Glutamatergic neuron (in vitro differentiated cells): ENCODE results near the gene SGCA. TPM values are rescaled to one million over a fixed set of nuclear protein-coding genes. Genes with fewer than 3 reads are reported as not detected.

Experiments
- DNase-seq: peaks from one replicate; pipeline ENCODE4 v3.0.0; 2022
- H3K27ac Mint-ChIP-seq: one replicate; pipeline ENCODE4 v1.8.0; 2020; ENCODE audit warnings: mild to moderate bottlenecking, mixed read lengths, inconsistent platforms; ENCODE audit not compliant: unreplicated experiment
- H3K27me3 Mint-ChIP-seq: one replicate; pipeline ENCODE4 v1.8.0; 2020; ENCODE audit warnings: mild to moderate bottlenecking, moderate library complexity, mixed read lengths, inconsistent platforms; ENCODE audit not compliant: unreplicated experiment
- H3K36me3 Mint-ChIP-seq: one replicate; pipeline ENCODE4 v1.8.0; 2020; ENCODE audit warnings: mild to moderate bottlenecking, mixed read lengths, inconsistent platforms; ENCODE audit not compliant: unreplicated experiment
- H3K4me1 Mint-ChIP-seq: one replicate; pipeline ENCODE4 v1.8.0; 2020; ENCODE audit warnings: mild to moderate bottlenecking, low read depth, mixed read lengths, inconsistent platforms; ENCODE audit not compliant: unreplicated experiment
- H3K4me3 Mint-ChIP-seq: one replicate; pipeline ENCODE4 v1.8.0; 2020; ENCODE audit warnings: mild to moderate bottlenecking, mixed read lengths, inconsistent platforms; ENCODE audit not compliant: unreplicated experiment
- H3K9me3 Mint-ChIP-seq: one replicate; pipeline ENCODE4 v1.8.0; 2020; ENCODE audit warnings: mild to moderate bottlenecking, moderate library complexity, mixed read lengths, inconsistent platforms; ENCODE audit not compliant: unreplicated experiment
- total RNA-seq: library from RNA; stranded (reverse); fragmentation: NEBNext Ultra II Directional; extraction: Animal tissue kit (Norgen Biotek cat#: 25700); gene quantifications from one replicate; pipeline ENCODE4 v1.2.1, GENCODE V29; 2021; ENCODE audit not compliant: unreplicated experiment
- TF ChIP-seq, protein P1 (sequence below): fragments of 200-600 bp; sonication (generic); IDR thresholded peaks from one replicate; pipeline ENCODE4 v1.5.0; 2021; ENCODE audit not compliant: partially characterized antibody, unreplicated experiment

Gene SGCA
- total RNA-seq, 1 donor from 2014 or later: 1.3 TPM

DNA sequence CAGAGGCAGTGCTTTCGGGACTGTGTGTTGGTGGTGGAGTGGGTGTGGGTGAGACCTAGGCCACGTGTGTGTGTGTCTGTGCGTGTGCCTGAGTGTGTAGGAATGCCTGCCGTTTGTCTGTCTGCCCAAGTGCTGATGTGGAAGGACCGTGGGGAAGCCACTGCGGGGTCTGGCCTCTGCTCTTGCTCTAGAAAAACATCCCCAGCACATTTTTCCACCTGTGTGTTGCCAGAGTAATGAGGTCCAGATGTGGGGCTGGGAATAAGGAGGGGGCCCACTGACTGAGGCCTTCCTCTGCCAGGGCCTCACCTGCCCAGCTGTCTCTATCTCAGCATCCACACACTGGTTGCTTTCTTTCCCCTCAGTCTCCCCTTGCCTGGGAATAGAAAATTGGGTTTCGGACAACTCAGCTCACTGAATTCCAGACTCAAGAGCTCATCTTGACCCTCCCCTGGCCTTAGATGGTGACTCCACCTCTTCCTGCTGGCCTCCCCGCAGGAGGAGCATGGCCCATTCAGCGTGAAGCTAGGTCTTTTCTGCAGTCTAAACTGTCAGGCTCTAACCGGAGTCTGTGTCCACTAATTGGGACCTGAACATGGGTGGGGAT, 7.6 kb downstream of the SGCA start:
- DNase-seq: no peak

DNA sequence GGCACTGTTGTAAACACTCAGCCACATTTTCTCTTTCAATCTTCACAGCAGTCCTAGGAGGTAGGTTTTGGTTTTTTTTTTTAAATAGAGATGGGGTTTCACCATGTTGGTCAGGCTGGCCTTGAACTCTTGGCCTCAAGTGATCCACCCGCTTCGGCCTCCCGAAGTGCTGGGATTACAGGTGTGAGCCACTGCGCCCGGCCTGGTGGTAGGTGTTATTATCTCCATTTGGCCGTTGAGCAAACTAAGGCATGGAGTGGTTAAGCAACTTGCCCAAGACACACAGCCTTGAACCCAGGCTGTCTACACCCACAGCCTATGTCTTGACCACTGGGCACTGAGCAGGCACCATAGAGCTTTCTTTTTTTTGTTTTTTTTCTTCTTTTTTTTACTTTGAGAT, 8.6 kb downstream of the SGCA start:
- H3K4me1 Mint-ChIP-seq: peaks cover 42% of the 10 kb centered on the region
- H3K27ac Mint-ChIP-seq: peak overlapping the region; percentile 43
- peaks cover 5% of the 10 kb centered on the region for H3K27me3 Mint-ChIP-seq
- TF ChIP-seq, protein P1, sequence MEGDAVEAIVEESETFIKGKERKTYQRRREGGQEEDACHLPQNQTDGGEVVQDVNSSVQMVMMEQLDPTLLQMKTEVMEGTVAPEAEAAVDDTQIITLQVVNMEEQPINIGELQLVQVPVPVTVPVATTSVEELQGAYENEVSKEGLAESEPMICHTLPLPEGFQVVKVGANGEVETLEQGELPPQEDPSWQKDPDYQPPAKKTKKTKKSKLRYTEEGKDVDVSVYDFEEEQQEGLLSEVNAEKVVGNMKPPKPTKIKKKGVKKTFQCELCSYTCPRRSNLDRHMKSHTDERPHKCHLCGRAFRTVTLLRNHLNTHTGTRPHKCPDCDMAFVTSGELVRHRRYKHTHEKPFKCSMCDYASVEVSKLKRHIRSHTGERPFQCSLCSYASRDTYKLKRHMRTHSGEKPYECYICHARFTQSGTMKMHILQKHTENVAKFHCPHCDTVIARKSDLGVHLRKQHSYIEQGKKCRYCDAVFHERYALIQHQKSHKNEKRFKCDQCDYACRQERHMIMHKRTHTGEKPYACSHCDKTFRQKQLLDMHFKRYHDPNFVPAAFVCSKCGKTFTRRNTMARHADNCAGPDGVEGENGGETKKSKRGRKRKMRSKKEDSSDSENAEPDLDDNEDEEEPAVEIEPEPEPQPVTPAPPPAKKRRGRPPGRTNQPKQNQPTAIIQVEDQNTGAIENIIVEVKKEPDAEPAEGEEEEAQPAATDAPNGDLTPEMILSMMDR: no peak
- H3K4me3 Mint-ChIP-seq: no peak overlapping the region
- no peak for DNase-seq
- H3K36me3 Mint-ChIP-seq: no peaks in the 10 kb centered on the region
- peaks cover 11% of the 10 kb centered on the region for H3K9me3 Mint-ChIP-seq

More for the DNA sequence above, 7.6 kb downstream of the SGCA start:
- TF ChIP-seq, protein P1: no peak
- H3K27me3 Mint-ChIP-seq: peaks cover 9% of the 10 kb centered on the region
- H3K9me3 Mint-ChIP-seq: peaks cover 9% of the 10 kb centered on the region
- H3K4me3 Mint-ChIP-seq: peak overlapping the region; percentile 34
- peaks cover 39% of the 10 kb centered on the region for H3K4me1 Mint-ChIP-seq
- no peaks in the 10 kb centered on the region for H3K36me3 Mint-ChIP-seq
- H3K27ac Mint-ChIP-seq: peak overlapping the region; percentile 5

DNA sequence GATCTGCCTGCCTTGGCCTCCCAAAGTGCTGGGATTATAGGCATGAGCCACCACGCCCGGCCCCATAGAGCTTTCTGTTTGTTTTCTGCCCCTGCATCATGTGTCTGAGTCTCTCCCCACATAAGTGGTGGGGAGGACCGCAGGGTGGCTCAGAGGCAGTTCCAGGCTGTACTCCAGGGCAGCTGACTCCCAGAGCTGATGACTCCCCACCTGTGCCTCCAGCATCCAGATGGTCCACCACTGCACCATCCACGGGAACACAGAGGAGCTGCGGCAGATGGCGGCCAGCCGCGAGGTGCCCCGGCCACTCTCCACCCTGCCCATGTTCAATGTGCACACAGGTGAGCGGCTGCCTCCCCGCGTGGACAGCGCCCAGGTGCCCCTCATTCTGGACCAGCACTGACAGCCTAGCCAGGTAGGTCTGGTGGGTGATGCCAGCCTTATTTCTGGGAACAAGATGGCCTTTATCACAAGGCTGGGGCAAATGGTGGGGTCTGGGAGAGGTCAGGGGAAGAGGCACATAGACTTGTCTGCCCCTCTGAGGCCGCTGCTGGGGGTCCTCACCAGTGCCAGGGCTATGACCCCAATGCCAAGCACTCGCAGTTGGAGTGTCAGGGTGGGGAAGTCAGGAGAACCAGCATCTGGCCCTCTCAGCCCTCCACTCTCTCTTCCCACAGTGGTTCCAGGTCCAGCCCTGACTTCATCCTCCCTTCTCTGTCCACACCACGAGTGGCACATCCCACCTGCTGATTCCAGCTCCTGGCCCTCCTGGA, 9.4 kb downstream of the SGCA start:
- peaks cover 9% of the 10 kb centered on the region for H3K27me3 Mint-ChIP-seq
- H3K9me3 Mint-ChIP-seq: peaks cover 11% of the 10 kb centered on the region
- H3K4me1 Mint-ChIP-seq: peaks cover 42% of the 10 kb centered on the region
- no peak overlapping the region for H3K27ac Mint-ChIP-seq
- TF ChIP-seq, protein P1: no peak
- H3K4me3 Mint-ChIP-seq: no peak overlapping the region
- peak; percentile 50 for DNase-seq
- no peaks in the 10 kb centered on the region for H3K36me3 Mint-ChIP-seq

DNA sequence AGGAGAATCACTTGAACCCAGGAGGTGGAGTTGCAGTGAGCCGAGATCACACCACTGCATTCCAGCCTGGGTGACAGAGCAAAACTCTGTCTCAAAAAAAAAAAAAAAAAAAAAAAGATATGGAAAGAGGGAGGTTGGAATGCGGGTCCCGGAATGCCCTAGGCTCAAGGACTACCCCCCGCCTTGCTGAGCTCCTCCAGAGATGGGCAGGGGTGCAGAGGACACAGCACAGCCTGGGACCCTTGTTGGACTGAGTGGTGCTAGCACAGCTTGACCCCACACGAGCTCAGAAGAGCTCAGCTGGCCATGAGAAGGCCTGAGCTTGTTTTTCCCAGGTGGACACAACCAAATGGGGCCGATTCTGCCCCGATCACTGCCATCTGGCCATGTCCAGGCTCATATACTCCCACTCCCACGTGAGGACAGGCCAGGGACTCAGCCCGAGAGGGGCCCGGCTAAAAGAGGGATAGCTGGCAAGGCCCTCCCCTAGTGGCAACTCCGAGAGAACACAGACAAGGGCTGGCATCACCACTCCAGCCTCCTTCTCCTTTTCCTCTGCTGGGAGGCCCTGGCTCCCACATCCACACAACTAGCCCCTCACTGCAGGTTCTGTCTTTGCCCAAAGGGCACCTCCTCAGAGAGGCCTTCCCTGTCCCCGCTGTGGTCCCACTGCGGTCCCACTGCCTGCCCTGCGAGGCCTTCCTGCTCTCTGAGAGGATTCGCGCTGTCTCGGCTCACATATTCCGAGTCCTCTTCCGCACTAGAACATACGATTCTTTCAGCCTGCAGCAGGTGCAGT, 11.0 kb downstream of the SGCA start:
- peak; percentile 15 for DNase-seq
- H3K27ac Mint-ChIP-seq: peak overlapping the region; percentile 66
- H3K27me3 Mint-ChIP-seq: peaks cover 9% of the 10 kb centered on the region
- peaks cover 38% of the 10 kb centered on the region for H3K4me1 Mint-ChIP-seq
- H3K4me3 Mint-ChIP-seq: no peak overlapping the region
- H3K36me3 Mint-ChIP-seq: no peaks in the 10 kb centered on the region
- TF ChIP-seq, protein P1: no peak
- peaks cover 11% of the 10 kb centered on the region for H3K9me3 Mint-ChIP-seq
